Endothelial cell of umbilical vein (primary cell): ENCODE measurements around the gene ASB5. TPM values are rescaled to one million over a fixed set of nuclear protein-coding genes. Genes with fewer than 3 reads are reported as not detected.

ENCODE experiments used
- BruUV-seq: library from RNA; stranded (reverse); fragments of 400-500 nt; replicated peaks from 2 replicates; lab custom pipeline; 2021; lab: Mats Ljungman, UMichigan
- CTCF ChIA-PET: fragments of 300-600, 350-600 bp; sonication (Branson Sonifier 250); formaldehyde crosslinking; loops from one replicate; lab custom pipeline; 2021; ENCODE audit warnings: antibody characterized with exemption, inconsistent platforms; lab: Charles Lee
- POLR2A ChIA-PET: fragments of 300-600, 350-600 bp; sonication (Branson Sonifier 250); formaldehyde crosslinking; loops from one replicate; lab custom pipeline; 2021; ENCODE audit warnings: antibody characterized with exemption, inconsistent platforms; lab: Charles Lee
- DNase-seq: peaks from one replicate; pipeline ENCODE4 v3.0.0-alpha.2; 2011; ENCODE audit warnings: low read depth, low spot score
- FAIRE-seq: peaks from 2 replicates; lab custom pipeline; 2011; peaks lifted over from hg19 to GRCh38; lab: Jason Lieb, UNC
- H2AFZ ChIP-seq: 2 replicates; pipeline ENCODE4 v1.6.0; 2012; ENCODE audit warnings: low read depth, low read length, control low read depth, inconsistent platforms
- H3K27ac ChIP-seq: 2 replicates; pipeline ENCODE4 v1.5.1; 2011; ENCODE audit warnings: low read depth, mild to moderate bottlenecking, control low read depth, low read length, moderate library complexity; ENCODE audit not compliant: insufficient read depth
- H3K27me3 ChIP-seq, 2 experiments: 2 replicates each; pipeline versions ENCODE4 v1.6.0 to v1.6.1; 2011; ENCODE audit warnings: low read length in 2 of 2, mixed read lengths in 1 of 2; ENCODE audit not compliant: control insufficient read depth in 2 of 2, insufficient read depth in 2 of 2
- H3K36me3 ChIP-seq, 2 experiments: 2 replicates in 1 of 2; 3 replicates in 1 of 2; pipeline ENCODE4 v1.5.1; 2011; ENCODE audit warnings: low read length in 2 of 2, mild to moderate bottlenecking in 1 of 2, moderate library complexity in 1 of 2; ENCODE audit not compliant: control insufficient read depth in 2 of 2, insufficient read depth in 2 of 2; ENCODE audit errors: extremely low read depth in 1 of 2
- H3K4me1 ChIP-seq: 3 replicates; pipeline ENCODE4 v1.5.1; 2011; ENCODE audit warnings: mild to moderate bottlenecking, low read length; ENCODE audit not compliant: control insufficient read depth, insufficient read depth; ENCODE audit errors: extremely low read depth
- H3K4me2 ChIP-seq: 2 replicates; pipeline ENCODE4 v1.6.1; 2011; ENCODE audit warnings: low read length, control low read depth, mixed read lengths; ENCODE audit not compliant: insufficient read depth
- H3K4me3 ChIP-seq, 3 experiments: fragments of 200-600 bp in 1 of 3; sonication (generic), shearing (Covaris generic) in 1 of 3; replicated peaks in 1 of 3; 2 replicates each; pipeline ENCODE4 v1.5.1; 2011 to 2016; ENCODE audit warnings: control low read depth in 3 of 3, low read length in 3 of 3, mild to moderate bottlenecking in 2 of 3, inconsistent platforms in 1 of 3, low read depth in 1 of 3, moderate library complexity in 1 of 3; ENCODE audit not compliant: insufficient read depth in 1 of 3
- H3K79me2 ChIP-seq: 2 replicates; pipeline ENCODE4 v1.6.0; 2012; ENCODE audit warnings: low read length, inconsistent platforms; ENCODE audit not compliant: control insufficient read depth, insufficient read depth
- H3K9ac ChIP-seq: replicated peaks from 2 replicates; pipeline ENCODE3; 2011; ENCODE audit warnings: low read length, control low read depth; ENCODE audit not compliant: insufficient read depth; ENCODE audit errors: extremely low read depth
- H3K9me1 ChIP-seq: replicated peaks from 3 replicates; pipeline ENCODE4 v1.6.0; 2011; ENCODE audit warnings: mild to moderate bottlenecking, low read length; ENCODE audit not compliant: control insufficient read depth, insufficient read depth; ENCODE audit errors: extremely low read depth
- H3K9me3 ChIP-seq: replicated peaks from 2 replicates; pipeline ENCODE4 v1.5.1; 2012; ENCODE audit warnings: low read length, inconsistent platforms; ENCODE audit not compliant: control insufficient read depth, insufficient read depth
- H4K20me1 ChIP-seq: replicated peaks from 2 replicates; pipeline ENCODE3; 2011; ENCODE audit warnings: mild to moderate bottlenecking, low read length; ENCODE audit not compliant: control insufficient read depth, insufficient read depth; ENCODE audit errors: extremely low read depth
- CTCF ChIP-seq, 2 donors: IDR thresholded peaks; 1 replicate in 1 of 2; 2 replicates in 1 of 2; pipeline ENCODE4 v1.5.1; 2011; ENCODE audit warnings: low read length in 2 of 2, mild to moderate bottlenecking in 2 of 2, moderate library complexity in 2 of 2, control low read depth in 1 of 2, inconsistent platforms in 1 of 2, low read depth in 1 of 2; ENCODE audit not compliant: insufficient read depth in 1 of 2; ENCODE audit errors: extremely low read depth in 1 of 2
- EZH2 ChIP-seq: IDR thresholded peaks from 2 replicates; pipeline ENCODE4 v1.6.1; 2012; ENCODE audit warnings: borderline replicate concordance, low read depth, mild to moderate bottlenecking, moderate library complexity, low read length, inconsistent platforms; ENCODE audit not compliant: severe bottlenecking
- FOS ChIP-seq: IDR thresholded peaks from 2 replicates; pipeline ENCODE4 v1.6.1; 2011; ENCODE audit warnings: mild to moderate bottlenecking, low read length, moderate library complexity, borderline replicate concordance; ENCODE audit not compliant: insufficient read depth
- GATA2 ChIP-seq: IDR thresholded peaks from 2 replicates; pipeline ENCODE4 v1.7.0; 2011; ENCODE audit warnings: low read depth, mild to moderate bottlenecking, moderate library complexity, mixed read lengths, low read length; ENCODE audit not compliant: insufficient read length, insufficient read depth
- JUN ChIP-seq: IDR thresholded peaks from 2 replicates; pipeline ENCODE4 v1.6.1; 2011; ENCODE audit warnings: borderline replicate concordance, low read depth; ENCODE audit not compliant: insufficient read length, insufficient read depth
- MYC ChIP-seq: IDR thresholded peaks from one replicate; pipeline ENCODE4 v1.6.1; 2011; ENCODE audit warnings: mild to moderate bottlenecking, low read depth, low read length
- POLR2A ChIP-seq: IDR thresholded peaks from 2 replicates; pipeline ENCODE4 v1.6.1; 2012; ENCODE audit warnings: low read depth, mild to moderate bottlenecking, control low read depth, low read length
- POLR2AphosphoS5 ChIP-seq: IDR thresholded peaks from 2 replicates; pipeline ENCODE4 v1.6.1; 2012; ENCODE audit warnings: low read depth, mild to moderate bottlenecking, control low read depth, low read length, moderate library complexity; ENCODE audit not compliant: insufficient read depth
- dilution Hi-C: fragments of 300-500 bp; cut with MboI; formaldehyde crosslinking; loops from one replicate; pipeline ENCODE4 v1.15.0; 2019; ENCODE audit warnings: low sequenced_read_pairs; ENCODE audit not compliant: extremely low pct_ligation_motif_present
- intact Hi-C: fragments of 100-400 bp; cut with micrococcal nuclease; formaldehyde crosslinking; loops from one replicate; pipeline ENCODE4 v1.10.0; 2022
- polyA plus RNA-seq, 4 experiments: library from polyadenylated mRNA; depleted of rRNA in 3 of 4; stranded (reverse) in 3 of 4; unstranded in 1 of 4; fragments of >200 nt; gene quantifications; 2 replicates each; pipeline versions ENCODE4 v1.2.1 to v1.2.3, GENCODE V29; 2011 to 2012; ENCODE audit warnings: missing spikeins in 1 of 4
- total RNA-seq: library from RNA; stranded (reverse); gene quantifications from 2 replicates; pipeline ENCODE4 v1.2.3, GENCODE V29; 2021
- TF ChIP-seq, protein P1 (sequence below): IDR thresholded peaks from 2 replicates; pipeline ENCODE4 v1.6.1; 2011; ENCODE audit not compliant: insufficient read depth, insufficient read length

ASB5 gene
- total and polyA plus RNA-seq, 2 donors (not counting 3 experiments of a cell fraction or from before 2014, with no cell fraction given): not detected

- no peaks in the 10 kb centered on the region for H3K4me1 ChIP-seq
- FAIRE-seq (no peak), DNase-seq (no peak)
- TF ChIP-seq EZH2: no peak
- TF ChIP-seq MYC: no peak
- no peak for TF ChIP-seq CTCF (IDR thresholded peaks at IDR 0.05; ENCODE audit: extremely low read depth in 1 of 2, insufficient read depth in 1 of 2, low read depth in 1 of 2, low read length in 2 of 2)
- no peak for TF ChIP-seq JUN
- TF ChIP-seq, protein P1, sequence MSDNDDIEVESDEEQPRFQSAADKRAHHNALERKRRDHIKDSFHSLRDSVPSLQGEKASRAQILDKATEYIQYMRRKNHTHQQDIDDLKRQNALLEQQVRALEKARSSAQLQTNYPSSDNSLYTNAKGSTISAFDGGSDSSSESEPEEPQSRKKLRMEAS: no peak
- TF ChIP-seq FOS: no peak
- no peak for TF ChIP-seq POLR2AphosphoS5
- TF ChIP-seq GATA2: no peak
- TF ChIP-seq POLR2A: no peak
- intact Hi-C loops (no loop called here), dilution Hi-C loops (no loop called here)
- no peak overlapping the region for H3K4me2 ChIP-seq
- POLR2A ChIA-PET: no interaction called here
- H3K9me1 ChIP-seq: no peaks in the 10 kb centered on the region
- H2AFZ ChIP-seq: no peak overlapping the region
- no peaks in the 10 kb centered on the region for H4K20me1 ChIP-seq
- H3K27me3 ChIP-seq: no peaks in the 10 kb centered on the region
- BruUV-seq: no TSS peak
- H3K79me2 ChIP-seq: no peaks in the 10 kb centered on the region
- H3K4me3 ChIP-seq: no peak overlapping the region
- no peaks in the 10 kb centered on the region for H3K36me3 ChIP-seq
- H3K9ac ChIP-seq: no peak overlapping the region
- CTCF ChIA-PET: interaction anchor here (1.2 kb wide), 1 partner anchor 16 kb away, joined by 3 read pairs; no protein-coding TSS in a partner anchor
- no peaks in the 10 kb centered on the region for H3K9me3 ChIP-seq
- no peak overlapping the region for H3K27ac ChIP-seq
Measured at GRCh38 chr4:176261481-176261880, 7.5 kb downstream of the ASB5 start.
